M059J (cell line): ENCODE results near the gene GPR143. TPM values are rescaled to one million over a fixed set of nuclear protein-coding genes. Genes with fewer than 3 reads are reported as not detected.
"Not testable (repeated sequence)": the region's sequence is repeated elsewhere in the genome, so short reads cannot be mapped to it uniquely, and the experiment has no call there.

Experiments
- DNase-seq: peaks from one replicate; pipeline ENCODE4 v3.0.0-alpha.2; 2012; ENCODE audit warnings: low read depth
- total RNA-seq: library from RNA; depleted of rRNA; stranded (reverse); fragments of >200 nt; shearing (Covaris generic); gene quantifications from 2 replicates; pipeline ENCODE4 v1.2.3, GENCODE V29; 2014; rRNA removed

GPR143 gene
- total RNA-seq, result 0.20 TPM in 1 of 2 replicates, not detected in the other

DNA sequence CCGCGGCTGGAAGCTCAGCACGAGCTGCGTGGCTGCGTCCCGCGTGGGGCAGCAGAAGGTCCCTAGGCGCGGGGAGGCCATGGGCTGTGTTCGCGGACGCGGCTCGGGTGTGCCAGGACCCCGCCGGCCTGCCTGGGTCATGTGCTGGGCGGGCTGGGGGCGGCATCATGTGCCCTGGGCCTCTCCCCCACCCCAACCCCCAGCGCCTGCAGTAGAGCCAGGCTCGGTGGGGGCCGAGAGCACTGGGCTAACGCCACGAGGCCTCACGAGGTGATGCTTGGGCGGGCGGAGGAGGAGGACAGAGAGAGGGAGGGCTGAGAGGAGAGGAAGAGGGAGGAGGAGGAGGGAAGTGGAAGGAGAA, at the start of gene GPR143:
Gene GPR143 (minus strand): TSS at position 111 of the 361 bp plus-strand sequence. CDS start 30 bp downstream, at position 81.
- DNase-seq, result no peak

- not testable (repeated sequence) for DNase-seq
Measured at GRCh38 chrX:9811086-9811485, 45.4 kb upstream of the GPR143 start.

DNA sequence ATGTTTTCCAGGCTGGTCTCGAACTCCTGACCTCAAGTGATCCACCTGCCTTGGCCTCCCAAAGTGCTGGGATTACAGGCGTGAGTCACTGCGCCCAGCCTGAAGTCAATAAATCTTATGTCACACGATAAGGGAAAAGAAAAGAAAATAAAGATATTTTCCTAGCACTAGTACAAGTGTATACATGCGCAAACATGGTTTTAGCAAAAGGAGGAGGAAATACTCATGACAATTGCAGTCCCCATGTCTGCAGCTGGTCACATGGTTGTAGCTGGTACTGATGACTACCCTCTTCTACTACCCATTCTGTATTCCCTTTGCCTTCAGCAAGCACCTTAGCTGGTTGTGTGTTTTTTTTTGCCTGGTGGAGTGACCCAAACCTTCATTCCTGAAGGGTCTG, 44.2 kb upstream of the GPR143 start:
- not testable (repeated sequence) for DNase-seq

GRCh38 chrX:9807355-9808182, 41.9 kb upstream of the GPR143 start:
- no peak for DNase-seq

DNA sequence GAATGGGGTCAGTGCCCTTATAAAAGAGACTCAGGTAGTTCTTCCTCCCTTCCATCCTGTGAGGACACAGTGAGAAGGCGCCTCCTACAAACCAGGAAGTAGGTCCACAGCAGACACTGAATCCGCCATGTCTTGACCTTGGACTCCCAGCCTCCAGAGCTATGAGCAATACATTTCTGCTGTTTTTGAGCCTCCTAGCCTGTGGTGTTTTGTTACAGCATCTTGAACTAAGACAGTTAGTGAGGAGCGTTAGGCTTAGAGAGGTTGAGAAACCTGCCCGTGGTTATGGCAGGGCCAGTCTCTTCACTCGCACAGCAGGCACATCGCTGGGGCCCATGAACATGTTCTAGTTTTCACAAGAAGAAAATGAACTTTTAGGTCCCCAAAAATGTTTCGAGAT, 40.3 kb upstream of the GPR143 start:
- DNase-seq, result no peak

GRCh38 chrX:9804444-9804843, 38.8 kb upstream of the GPR143 start:
- DNase-seq, result no peak

GRCh38 chrX:9802737-9803136, 37.1 kb upstream of the GPR143 start:
- no peak for DNase-seq

GRCh38 chrX:9797384-9798360, 32.0 kb upstream of the GPR143 start:
- DNase-seq, result no peak

GRCh38 chrX:9794495-9794894, 28.8 kb upstream of the GPR143 start:
- no peak for DNase-seq

GRCh38 chrX:9790866-9791265, 25.2 kb upstream of the GPR143 start:
- DNase-seq, result no peak

DNA sequence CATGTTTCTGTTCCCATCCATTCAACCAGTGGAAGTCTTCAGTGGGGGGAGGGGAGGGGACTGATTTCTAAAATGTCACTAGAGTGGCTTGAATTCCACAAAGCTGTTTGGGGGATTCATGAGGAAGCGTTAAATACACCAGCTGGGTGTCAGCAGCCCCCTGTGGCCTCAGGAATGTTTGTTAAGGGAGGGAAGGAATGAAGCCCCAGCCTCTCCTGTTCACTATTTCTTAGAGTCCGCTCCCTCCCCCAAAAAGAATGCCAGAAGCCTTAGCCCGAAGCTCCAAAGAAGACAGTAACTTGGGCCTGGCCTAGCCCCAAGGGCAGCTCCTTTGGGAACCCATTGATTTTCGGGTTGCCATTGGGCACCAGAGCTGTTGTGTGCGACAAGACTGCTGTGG, 23.9 kb upstream of the GPR143 start:
- no peak for DNase-seq

DNA sequence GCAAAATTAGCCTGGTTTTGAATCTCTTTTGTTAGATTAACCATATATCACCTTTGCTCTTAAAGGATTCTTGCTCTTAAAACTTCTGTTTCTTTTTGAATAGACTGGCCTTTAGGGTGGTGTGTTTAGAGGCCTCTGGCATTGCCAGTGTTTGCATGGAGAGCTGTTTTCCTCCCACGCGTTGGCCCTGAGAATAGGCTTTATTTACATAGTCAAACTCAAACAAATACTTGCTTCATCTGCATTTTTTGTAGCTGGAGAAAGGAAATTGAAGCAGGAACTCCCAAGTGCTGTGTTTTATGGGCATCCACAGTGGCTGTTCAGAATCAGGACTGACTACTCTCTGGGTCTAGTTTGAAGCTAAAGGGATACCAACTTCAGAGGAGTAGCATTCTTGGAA, 23.3 kb upstream of the GPR143 start:
- no peak for DNase-seq

- no peak for DNase-seq
Measured at GRCh38 chrX:9786798-9787635, 21.4 kb upstream of the GPR143 start.

- DNase-seq, result no peak
Measured at GRCh38 chrX:9785944-9786797, 20.5 kb upstream of the GPR143 start, which contains the start of gene SHROOM2. SHROOM2 (plus strand) TSS chrX:9786429; CDS start chrX:9786546, 117 bp downstream.

DNA sequence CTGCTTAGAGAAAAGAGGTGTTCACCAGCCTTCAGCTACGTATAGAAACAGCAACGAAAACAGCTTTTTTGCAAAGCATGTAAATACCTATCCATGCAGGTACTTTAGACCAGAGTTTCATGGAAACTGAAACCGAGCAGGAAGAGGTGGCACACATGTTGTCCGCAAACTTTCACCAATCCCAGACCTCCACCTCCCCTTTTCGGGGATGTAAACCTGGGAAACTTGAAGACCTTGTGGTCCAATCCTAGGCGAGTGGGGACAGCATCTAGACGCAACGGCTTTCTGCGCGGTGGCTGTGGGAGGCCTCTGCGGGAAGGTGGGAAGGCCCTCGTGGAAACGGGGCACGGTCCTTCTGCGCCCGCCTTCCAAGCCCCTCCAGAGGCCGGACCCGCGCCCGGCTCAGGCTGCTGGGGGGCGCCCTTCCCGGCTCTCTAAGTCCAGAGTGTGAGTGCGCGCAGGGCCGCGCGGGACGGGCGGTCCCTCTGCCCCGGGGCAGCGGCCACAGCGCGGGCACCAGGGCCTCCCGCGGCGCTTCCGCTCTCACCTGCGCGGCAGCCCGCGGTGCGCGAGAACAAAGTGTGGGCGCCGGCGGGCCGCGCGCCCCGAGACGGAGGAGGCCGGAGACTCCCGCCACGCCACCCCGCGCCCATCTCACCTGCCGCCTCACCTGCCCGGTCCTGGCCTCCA, 19.8 kb upstream of the GPR143 start:
- DNase-seq, result no peak

- DNase-seq, result no peak
Measured at GRCh38 chrX:9784332-9784731, 18.7 kb upstream of the GPR143 start.

- peak; percentile 51 for DNase-seq
Measured at GRCh38 chrX:9781941-9782340, 16.3 kb upstream of the GPR143 start.

- peak; percentile 85 for DNase-seq
Measured at GRCh38 chrX:9775930-9776329, 10.3 kb upstream of the GPR143 start.

- no peak for DNase-seq
Measured at GRCh38 chrX:9772943-9773342, 7.3 kb upstream of the GPR143 start.

GRCh38 chrX:9770319-9770718, 4.7 kb upstream of the GPR143 start:
- peak; percentile 39 for DNase-seq
